DMS 273 (cell line): ENCODE results near the gene MRM1.

Experiments
- DNase-seq: peaks from one replicate; lab custom pipeline; 2025; ENCODE audit not compliant: unreplicated experiment; lab: John Stamatoyannopoulos, UW

Gene MRM1, protein sequence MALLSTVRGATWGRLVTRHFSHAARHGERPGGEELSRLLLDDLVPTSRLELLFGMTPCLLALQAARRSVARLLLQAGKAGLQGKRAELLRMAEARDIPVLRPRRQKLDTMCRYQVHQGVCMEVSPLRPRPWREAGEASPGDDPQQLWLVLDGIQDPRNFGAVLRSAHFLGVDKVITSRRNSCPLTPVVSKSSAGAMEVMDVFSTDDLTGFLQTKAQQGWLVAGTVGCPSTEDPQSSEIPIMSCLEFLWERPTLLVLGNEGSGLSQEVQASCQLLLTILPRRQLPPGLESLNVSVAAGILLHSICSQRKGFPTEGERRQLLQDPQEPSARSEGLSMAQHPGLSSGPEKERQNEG

DNA sequence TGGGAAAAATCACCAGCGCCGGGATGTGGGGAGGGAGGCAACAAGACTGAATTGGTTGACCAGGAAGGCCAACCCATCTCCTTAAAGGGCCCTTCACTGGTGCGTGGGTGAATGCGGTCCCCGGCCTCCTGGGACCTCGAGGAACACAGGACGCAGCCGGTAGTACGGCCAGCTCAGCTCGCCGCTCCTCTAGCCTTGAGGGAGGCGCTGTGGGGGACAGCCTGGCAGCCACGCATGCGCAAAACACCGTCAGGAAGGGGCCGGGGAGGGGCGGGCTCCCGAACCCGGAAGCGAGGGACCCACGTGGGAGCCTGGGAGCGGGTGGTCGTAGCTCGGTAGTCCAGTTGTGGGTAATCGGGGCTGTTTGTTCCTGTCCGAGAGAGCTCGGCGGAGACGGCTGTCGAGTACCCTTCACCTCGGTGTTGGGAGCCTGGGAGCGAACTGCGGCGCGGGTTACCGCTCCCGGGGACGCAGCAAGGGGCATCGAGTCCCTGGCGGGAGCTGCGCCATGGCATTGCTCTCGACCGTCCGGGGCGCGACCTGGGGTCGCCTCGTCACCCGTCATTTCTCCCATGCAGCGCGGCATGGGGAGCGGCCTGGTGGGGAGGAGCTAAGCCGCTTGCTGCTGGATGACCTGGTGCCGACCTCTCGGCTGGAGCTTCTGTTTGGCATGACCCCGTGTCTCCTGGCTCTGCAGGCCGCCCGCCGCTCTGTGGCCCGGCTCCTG lies at the start of gene MRM1:
Gene MRM1, plus strand, starts transcription at position 281 of the 727 bp plus-strand sequence. Its CDS starts 228 bp downstream, at position 509.
- DNase-seq = peak; percentile 95

DNA sequence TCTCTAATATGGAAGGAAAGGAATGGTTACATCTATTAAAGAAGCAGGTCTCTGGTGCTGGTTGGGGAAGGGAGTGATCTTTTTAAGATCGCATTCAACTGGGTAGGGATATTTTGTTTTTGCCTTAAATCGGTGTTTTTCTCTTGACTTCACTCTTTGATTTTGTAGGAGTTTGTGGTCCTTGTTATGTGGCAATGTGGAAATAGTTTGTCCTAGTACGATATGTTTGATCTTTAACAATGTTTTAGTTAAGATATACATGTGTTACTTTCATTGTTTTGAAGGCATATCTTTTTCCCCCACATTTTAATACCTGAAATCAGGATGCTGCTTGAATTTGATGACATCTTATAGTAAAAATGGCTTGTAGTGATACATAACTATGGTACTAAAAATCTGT lies 47.9 kb upstream of the MRM1 start:
- DNase-seq = no peak

DNA sequence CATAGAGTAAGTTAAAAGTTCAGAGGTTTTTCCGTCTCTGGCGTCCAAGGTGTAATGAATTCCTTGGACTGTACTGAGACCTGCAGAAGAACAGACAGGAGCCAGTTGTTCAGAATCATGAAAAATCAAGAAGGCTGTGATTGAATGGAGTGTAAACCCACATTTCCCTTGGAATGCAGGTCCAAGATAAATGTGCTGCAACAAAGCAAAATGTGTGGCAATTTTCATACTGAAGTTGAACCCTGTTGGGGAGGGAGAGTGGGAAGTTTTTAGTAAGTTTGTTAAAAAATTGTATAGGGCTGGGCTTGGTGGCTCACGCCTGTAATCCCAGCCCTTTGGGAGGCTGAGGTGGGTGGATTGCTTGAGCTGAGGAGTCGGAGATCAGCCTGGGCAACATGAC lies 35.3 kb upstream of the MRM1 start:
- DNase-seq = no peak

DNA sequence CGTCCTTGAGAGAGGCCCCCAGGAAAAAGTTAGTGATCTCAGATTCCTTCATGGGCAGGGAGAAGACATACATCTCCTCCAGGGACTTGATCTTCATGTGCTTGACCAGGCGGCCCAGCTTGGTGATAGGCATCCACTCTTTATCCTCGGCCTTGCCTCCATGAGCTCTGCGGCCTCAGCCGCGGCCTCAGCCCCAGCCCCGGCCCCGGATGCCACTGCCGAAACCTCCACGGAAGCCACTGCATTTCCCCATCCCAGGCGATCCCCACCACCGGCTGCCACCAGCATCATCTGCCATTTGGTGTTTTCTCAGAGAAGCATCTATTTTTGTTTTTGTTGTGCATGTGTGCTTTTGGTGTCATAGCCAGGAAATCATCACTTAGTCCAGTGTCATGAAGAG lies 26.4 kb upstream of the MRM1 start:
- no peak for DNase-seq

DNA sequence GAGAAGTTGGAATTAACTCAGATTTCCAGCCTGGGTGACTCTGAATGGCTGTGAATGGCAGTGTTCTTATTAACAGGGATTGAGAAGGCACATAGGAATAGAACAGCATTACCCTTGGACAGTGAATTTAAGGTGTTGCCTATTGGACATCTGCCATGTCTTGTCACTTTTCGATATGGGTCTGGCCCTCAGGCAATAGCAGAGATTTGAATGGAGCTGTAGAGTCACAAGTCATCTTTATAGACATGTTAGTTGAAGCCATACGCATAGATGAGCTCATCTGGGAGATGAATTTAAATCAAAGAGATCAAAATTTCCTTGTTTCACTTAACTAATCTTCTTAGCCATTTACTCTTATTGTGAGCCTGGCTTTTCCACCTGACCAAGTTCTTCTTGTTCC lies 24.6 kb upstream of the MRM1 start:
- no peak for DNase-seq

DNA sequence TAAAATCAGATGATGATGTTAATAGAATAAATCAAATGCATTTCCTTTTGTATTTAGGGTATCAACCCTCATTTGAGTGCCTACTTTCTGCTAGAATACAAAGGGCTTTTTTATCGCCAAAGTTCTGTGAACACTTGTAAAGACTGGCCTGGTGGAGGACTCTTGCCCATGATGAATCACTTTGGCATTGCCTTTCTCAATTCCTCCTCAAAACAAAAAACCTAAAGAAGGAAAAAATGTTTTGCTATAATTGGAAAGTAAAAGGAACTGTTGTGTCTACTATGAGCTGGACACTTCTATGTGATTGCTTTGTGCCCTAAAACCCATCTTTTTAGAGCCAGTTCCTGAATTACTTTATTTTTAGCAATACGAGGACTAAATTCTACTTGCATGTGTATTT lies 22.7 kb upstream of the MRM1 start:
- no peak for DNase-seq

DNA sequence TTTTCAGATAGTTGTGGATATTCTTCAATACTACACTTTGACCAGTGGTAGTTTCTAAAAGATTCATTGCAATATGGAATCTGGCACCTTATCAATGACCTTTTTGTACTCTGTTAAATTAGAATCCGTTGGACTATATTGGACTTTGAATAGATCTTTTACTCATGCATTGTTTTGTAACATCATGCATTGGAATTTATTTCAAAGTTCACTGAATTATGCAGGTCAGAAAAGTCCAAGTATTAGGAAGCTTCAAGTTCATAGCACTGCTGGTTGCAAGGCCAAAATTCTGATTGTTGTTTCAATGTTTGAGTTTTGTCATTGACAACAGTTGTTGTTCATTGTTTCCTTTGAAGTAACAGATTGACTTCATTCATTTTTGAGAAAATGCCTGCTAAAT lies 17.6 kb upstream of the MRM1 start:
- no peak for DNase-seq

DNA sequence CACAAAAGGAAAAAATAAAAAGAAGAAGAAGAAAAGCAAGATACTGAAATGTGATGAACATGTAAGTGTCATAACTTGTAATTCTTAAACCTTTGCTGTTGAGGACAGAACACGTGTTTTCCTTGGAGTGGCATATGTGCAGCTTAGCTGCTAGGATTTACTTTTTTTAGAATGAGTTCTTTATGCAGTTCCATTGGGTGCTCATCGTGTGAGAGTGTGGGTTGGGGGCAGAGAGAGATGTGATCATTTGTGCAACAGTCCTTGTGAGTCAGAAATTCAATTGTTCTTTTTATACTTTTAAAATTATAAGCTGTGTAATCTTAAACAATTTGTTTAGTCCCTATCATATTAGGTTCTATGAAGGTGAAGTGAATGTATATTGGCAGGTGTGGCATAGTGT lies 15.2 kb upstream of the MRM1 start:
- no peak for DNase-seq

DNA sequence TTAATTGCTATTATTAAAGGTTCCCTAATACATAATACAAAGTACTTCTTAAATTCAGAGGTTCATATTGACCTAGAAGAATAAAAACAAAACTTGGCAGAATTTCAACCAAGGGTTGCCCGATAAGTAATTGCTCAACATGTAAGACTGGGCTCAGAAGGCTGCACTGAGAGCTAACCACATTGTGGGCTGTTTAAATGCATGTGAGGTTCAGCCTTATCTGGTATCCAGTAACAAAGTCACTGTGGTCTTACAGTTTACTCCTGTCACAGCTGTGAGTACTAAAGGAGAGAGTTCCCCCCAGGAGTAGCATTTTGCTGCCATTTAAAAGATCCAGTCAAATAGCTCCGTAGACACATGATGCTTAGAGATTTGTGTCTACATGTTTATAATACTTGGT lies 11.3 kb upstream of the MRM1 start:
- DNase-seq = no peak

DNA sequence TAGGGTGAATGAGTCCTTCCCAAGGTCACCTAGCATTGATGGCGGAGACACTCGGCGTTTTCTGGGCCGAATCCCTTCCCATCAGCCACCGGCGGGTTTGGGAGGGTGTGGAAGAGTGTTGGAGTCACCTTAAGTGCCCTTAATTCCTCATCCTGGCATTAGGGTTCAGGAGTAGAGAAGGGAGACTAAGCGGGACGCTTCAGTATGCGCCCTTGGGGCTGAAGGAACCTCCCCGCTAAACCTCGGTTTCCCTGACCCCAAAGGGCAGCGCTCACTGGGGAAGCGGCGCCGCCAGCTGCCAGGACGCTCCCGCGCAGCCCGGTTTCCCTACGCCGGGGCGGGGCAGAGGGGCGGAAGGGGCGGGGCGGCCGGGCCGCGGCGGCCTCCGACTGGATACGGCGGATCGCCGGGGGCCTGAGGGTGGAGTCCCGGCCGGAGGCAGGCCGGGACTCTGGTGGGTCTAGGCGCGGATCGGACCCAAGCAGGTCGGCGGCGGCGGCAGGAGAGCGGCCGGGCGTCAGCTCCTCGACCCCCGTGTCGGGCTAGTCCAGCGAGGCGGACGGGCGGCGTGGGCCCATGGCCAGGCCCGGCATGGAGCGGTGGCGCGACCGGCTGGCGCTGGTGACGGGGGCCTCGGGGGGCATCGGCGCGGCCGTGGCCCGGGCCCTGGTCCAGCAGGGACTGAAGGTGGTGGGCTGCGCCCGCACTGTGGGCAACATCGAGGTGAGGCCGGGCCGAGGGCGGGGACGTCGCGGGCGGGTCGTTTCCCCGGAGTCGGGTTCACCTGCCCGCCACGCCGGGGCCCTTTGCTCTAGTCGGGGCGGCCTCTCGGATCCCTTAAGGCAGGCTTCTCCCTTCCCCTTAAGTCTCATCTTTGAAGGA lies 9.7 kb upstream of the MRM1 start, which contains the start of gene DHRS11:
Gene DHRS11, plus strand, starts transcription at position 446 of the 882 bp plus-strand sequence. Its CDS starts 131 bp downstream, at position 577.
- DNase-seq = peak; percentile 92

DNA sequence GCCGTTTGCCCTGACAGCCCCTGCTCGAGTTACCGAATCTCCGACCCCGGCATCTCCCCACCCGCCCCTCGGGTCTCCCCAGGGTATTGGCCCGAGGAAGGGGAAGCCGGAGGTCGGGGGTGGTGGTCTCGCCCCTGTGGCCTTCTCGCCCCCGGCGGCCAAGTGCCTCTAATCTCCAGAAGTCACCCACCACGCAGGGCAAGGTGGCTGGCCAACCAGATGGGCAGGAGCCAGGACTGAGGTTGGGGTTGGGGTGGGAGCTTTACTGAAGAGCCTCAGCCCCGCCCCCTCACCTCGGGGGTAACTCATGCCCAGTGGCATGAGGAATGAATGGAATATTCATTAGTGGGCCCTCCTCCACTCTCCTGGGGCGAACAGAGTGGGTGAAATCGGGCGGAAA lies 9.1 kb upstream of the MRM1 start:
- peak; percentile 58 for DNase-seq

DNA sequence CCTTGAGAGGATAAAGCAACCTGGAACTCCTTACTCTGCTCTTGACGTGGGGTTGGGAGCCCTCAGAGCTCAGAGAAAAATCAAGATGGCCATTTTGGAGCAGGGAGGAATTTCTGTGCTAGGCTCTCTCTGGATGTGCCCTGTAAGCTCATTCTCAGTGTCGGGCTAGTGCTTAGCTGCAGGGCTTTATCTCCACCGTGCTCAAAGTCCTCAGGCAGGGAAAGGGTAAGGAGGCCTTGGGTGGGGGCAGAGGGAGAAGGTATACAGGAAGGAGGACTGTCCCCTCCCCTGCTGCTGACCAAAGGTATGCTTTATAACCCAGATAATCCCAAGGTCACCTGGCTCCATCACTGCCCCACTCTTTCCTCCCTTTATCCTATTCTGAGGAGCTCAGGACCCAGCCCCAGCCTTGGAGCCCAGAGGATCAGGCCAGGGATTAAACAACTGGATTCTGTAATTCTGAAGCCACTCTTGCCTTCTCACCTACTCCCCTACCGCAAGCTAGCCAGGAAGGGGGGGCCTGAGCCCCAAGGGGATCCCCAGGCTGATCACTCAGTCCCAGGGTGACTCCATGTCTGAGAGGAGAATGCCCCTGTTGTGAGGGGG lies 8.6 kb upstream of the MRM1 start:
- no peak for DNase-seq

DNA sequence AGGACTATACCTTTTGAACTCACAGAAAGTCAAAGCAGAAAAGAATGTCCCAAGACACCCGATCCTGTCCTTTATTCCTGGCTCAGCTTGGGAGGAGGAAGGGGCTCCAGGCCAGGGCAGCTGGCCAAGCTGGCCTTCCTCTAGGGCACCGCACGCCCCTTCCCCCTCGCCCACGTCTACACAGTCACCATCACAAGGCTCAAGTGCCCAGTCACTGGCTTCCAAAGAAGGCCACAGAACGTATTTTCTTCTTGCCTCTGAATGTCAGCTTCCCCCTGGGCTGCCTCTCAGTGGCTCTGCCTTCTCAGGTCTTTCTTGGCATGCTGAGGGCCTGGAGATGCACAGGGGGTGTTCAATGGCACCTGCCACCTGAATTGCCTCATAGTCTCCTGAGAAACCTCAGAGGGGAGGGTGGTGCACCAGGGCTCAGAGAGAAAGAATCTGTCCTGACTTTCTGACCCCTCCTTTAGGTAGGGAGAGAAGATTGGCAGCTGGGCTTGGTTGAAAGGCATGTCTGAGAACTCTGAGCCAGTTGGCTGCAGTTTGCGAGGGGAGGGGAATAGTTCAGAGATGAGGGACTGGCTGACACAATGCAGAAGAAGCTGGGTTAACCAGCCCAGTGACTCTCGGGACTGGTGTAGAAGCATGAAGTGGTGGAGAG lies 7.6 kb upstream of the MRM1 start:
- DNase-seq = peak; percentile 19

DNA sequence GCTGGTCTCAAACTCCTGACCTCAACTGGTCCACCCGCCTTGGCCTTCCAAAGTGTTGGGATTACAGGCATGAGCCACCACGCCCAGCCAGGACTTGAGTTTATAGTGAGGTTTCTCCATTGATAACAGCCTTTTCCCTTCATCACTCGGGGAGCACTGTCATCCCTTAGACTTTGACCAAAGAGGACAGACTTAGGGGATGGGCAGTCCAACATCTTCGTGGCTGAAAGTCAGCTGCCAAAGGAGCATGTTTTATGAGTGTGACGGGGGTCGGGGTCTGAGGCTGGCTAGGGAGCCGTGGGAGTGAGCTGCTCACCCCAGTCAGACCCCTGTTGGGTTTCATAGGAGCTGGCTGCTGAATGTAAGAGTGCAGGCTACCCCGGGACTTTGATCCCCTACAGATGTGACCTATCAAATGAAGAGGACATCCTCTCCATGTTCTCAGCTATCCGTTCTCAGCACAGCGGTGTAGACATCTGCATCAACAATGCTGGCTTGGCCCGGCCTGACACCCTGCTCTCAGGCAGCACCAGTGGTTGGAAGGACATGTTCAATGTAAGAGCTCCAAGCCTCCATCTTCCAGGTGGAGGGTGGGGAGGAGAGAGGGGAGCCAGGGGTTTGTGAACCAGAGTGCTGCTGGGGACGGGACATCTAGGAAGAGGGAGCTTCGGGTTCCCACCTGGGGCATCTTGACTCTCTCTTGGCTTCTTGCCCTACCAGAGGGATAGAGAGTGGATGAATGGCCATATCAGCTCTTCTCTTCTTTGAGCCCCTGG lies 6.6 kb upstream of the MRM1 start:
- no peak for DNase-seq

DNA sequence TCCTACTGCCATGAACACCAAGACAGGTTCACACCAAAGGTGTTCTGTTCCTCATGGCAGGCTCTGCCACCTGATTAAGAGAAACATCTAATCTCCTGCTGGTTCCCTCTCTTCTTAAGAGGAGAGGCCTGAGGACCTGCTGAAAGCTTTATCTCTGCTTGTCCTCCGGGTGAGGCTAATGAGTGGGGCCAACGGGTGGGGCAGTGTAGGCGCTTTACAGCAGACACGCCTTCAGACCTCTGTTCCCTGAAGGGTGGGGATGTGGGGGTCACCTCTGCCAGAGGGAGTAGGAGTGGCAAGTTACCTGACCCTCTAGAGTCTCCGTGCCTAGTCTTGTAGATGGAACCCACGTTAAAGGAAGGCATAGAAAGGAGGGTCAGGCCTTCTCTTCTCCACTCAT lies 4.2 kb upstream of the MRM1 start:
- DNase-seq = no peak

DNA sequence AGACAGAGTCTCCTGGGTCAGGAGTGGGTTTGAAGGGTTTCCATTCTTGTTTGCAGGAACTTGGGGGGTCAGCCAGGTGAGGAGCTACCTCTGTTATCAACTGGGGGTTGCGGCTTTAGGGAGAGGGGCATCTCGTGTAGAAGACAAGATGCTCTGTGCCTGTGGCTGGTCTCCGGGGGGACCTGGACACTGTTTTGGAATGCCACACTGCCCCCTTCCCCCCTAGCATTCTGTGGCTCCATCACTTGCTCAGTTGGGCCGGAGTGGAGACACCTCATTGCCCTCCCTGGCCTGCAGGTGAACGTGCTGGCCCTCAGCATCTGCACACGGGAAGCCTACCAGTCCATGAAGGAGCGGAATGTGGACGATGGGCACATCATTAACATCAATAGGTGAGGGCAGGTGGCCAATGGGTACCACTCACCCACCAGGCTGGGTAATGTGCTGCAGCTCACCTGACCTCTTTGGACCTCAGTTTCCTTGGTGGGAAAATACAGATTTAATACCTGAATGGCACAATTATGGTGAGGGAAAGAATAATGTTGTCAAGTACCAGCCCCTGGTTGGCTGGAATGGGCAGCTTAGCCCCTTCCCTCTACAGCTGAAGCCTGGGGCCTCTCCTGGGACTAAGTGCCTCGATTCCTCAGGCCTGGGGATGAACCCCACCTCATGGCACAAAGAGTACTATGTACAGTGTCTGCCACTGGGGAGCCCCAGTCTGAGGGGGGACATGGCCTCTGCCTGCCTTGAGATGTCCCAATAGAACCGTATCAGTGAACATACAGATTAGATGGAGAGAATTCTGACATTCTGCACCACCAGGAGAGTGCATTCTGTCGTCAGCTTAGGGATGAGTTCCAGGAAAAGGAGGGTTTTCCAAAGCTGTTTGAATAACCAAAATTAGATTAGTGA lies 3.3 kb upstream of the MRM1 start:
- no peak for DNase-seq

DNA sequence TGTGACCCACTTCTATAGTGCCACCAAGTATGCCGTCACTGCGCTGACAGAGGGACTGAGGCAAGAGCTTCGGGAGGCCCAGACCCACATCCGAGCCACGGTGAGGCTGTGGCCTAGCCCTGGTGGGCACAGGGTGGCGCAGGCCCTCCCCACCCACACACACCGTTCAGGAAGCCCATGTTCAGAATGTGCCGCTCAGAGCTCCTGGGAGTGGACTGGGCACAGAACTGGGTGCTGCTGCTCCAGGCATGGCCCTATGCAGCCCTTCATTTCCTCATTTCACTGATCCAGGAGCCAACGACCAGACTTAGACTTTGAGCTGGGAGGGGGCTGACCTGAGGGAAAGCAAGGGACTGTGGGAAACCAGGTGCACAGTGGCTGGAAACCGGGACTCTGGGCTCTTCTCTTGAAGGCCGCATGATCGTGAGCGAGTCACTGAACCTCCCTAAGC lies 2.4 kb upstream of the MRM1 start:
- DNase-seq = no peak

DNA sequence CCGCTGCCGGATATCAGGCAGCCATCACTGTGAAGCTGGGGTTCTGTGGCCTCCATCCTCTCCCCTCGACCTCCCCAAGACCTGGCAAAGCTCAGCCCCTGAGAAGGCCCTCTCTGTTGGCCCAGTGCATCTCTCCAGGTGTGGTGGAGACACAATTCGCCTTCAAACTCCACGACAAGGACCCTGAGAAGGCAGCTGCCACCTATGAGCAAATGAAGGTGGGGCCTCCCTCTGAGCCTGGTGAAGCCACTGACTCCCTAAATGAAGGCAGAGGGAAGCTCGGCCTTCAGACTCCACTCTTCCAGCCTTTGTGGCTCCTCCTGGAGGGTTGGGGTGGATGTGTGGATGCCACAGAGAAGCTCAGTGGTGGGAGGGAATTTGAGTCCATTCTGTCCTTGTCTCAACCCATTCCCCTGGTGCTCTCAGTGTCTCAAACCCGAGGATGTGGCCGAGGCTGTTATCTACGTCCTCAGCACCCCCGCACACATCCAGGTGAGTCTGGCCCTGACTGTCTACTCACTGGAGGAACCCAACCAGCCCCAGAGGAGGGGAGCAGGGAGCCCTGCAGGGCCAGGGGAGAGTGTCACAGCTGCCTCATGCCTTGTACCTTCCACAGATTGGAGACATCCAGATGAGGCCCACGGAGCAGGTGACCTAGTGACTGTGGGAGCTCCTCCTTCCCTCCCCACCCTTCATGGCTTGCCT lies 1.7 kb upstream of the MRM1 start:
- DNase-seq = no peak
